Peyer's patch (tissue), 4 donors: ENCODE data around the gene PCMT1.

Source experiments
- CTCF ChIP-seq, 6 experiments: fragments of 450-650 bp in 4 of 6; fragments of 200-600 bp in 2 of 6; sonication (generic) in 1 of 6; IDR thresholded peaks; one replicate each; pipeline ENCODE4 v1.5.1; 2017 to 2019; ENCODE audit warnings: antibody characterized with exemption in 6 of 6, mild to moderate bottlenecking in 3 of 6, moderate library complexity in 1 of 6
- POLR2A ChIP-seq, 2 donors: fragments of 450-650 bp; IDR thresholded peaks; one replicate each; pipeline ENCODE4 v1.5.1; 2017; ENCODE audit warnings: antibody characterized with exemption in 2 of 2, mild to moderate bottlenecking in 2 of 2, moderate library complexity in 2 of 2

- TF ChIP-seq CTCF (IDR thresholded peaks at IDR 0.05): no peak
- no peak for TF ChIP-seq POLR2A (IDR thresholded peaks at IDR 0.05)
Measured at GRCh38 chr6:149860513-149860833, 110.9 kb downstream of the PCMT1 start.
